ENCODE measurements around the gene GYPC.

The GYPC gene

GRCh38 chr2:126732682-126733245, 76.8 kb downstream of the GYPC start:
- DNase-seq (ENCODE audit: low read depth), result no peak

GRCh38 chr2:126733795-126734194, 77.8 kb downstream of the GYPC start:
- DNase-seq (ENCODE audit: low read depth), result no peak

- DNase-seq (ENCODE audit: low read depth), result no peak
Measured at GRCh38 chr2:126736133-126736874, 80.3 kb downstream of the GYPC start.

GRCh38 chr2:126739141-126739540, 83.2 kb downstream of the GYPC start:
- no peak for DNase-seq (ENCODE audit: low read depth)

DNA sequence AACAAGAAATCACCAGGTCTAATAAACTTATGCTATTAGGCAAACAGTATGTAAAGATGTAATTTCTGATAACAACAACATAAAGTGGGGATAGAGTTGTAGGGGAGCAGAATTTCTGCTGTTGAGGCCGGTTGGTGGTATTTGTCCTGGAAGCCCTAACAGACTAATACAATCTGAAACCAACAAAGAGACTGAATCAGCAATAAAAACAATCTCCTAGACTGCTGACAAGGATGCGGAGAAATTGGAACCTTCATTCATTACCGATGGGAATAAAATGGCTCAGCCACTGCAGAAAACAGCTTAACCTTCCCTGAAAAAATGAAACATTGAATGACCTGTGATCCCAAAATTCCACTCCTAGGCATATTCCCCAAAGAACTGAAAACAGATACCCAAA, 88.7 kb downstream of the GYPC start:
- no peak for DNase-seq (ENCODE audit: low read depth)

All from T-helper 22 cell (primary cell).